ENCODE results near the gene FREM1.

GRCh38 chr9:14893280-14893679 is 16.9 kb downstream of the FREM1 start:
- TF ChIP-seq SP1 (IDR thresholded peaks at IDR 0.05) (no peak), ELF4 (IDR thresholded peaks at IDR 0.05) (no peak), FOXM1 (IDR thresholded peaks at IDR 0.05; ENCODE audit: borderline replicate concordance) (no peak), LEF1 (IDR thresholded peaks at IDR 0.05; ENCODE audit: borderline replicate concordance) (no peak), ZNF384 (IDR thresholded peaks at IDR 0.05) (no peak), SUZ12 (IDR thresholded peaks at IDR 0.05) (no peak), BHLHE40 (IDR thresholded peaks at IDR 0.05; ENCODE audit: borderline replicate concordance) (no peak), NFRKB (IDR thresholded peaks at IDR 0.05) (no peak), TARDBP (IDR thresholded peaks at IDR 0.05) (no peak), HDGF (IDR thresholded peaks at IDR 0.05; ENCODE audit: borderline replicate concordance) (no peak), FOXK2 (IDR thresholded peaks at IDR 0.05) (no peak), ARNT (IDR thresholded peaks at IDR 0.05) (no peak), L3MBTL2 (conservative IDR thresholded peaks at IDR 0.05) (no peak)
- TF ChIP-seq, protein P1, sequence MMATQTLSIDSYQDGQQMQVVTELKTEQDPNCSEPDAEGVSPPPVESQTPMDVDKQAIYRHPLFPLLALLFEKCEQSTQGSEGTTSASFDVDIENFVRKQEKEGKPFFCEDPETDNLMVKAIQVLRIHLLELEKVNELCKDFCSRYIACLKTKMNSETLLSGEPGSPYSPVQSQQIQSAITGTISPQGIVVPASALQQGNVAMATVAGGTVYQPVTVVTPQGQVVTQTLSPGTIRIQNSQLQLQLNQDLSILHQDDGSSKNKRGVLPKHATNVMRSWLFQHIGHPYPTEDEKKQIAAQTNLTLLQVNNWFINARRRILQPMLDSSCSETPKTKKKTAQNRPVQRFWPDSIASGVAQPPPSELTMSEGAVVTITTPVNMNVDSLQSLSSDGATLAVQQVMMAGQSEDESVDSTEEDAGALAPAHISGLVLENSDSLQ (IDR thresholded peaks at IDR 0.05): no peak

Data from HEK293T (cell line).